ENCODE measurements around the gene ZBTB17. TPM values are rescaled to one million over a fixed set of nuclear protein-coding genes. Genes with fewer than 3 reads are reported as not detected.
"Not testable (repeated sequence)": the region's sequence is repeated elsewhere in the genome, so short reads cannot be mapped to it uniquely, and the experiment has no call there.

Gene ZBTB17
- polyA plus RNA-seq, 12 donors: 17.9 to 32.1 (median 22.4) TPM; not detected in 1

GRCh38 chr1:15991427-15992186 lies 15.7 kb upstream of the ZBTB17 start:
- no peak for DNase-seq

GRCh38 chr1:15989776-15990175 lies 13.9 kb upstream of the ZBTB17 start:
- no peak for DNase-seq

DNA sequence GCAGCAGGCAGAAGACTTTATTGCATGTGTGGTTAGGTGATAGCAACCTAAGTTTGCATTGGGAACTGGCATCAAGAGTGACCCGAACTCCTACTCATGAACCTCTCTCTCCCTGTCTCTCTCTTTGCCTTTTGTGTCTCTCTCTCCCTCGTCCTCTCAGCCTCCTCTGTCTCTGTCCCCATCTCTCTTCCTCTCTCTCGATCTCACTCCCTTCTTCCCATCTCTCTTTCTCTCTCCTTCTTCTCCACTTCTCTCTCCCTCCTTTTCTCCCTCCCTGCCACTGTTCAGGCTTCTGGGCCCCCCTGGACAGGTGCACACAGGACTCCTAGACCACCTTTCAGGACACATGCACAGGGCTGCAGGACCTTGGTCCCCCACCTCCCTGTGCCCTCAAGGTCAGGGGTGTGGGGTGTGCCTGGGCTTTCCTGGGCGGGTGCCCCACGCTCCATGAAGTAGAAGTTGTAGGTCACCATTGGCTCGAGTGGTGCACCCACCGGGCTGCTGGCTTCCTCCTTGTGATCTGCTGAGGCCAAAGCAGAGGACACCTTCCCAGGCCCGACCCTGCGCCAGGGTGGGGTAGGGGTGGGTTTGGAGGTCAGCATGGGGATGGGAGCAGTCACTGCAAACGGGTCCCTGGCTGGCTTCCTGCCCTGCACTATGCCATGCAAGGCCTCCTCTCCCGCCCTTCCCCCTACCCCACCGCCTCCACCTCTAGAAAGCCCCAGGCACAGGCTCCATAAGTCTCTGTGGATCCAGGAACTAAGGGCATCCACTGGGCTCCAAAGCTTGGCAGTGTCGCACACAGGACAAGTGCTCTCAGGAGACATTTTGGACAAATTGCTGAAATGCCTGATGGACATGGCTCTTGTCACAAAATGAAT lies 13.2 kb upstream of the ZBTB17 start:
- DNase-seq: no peak

DNA sequence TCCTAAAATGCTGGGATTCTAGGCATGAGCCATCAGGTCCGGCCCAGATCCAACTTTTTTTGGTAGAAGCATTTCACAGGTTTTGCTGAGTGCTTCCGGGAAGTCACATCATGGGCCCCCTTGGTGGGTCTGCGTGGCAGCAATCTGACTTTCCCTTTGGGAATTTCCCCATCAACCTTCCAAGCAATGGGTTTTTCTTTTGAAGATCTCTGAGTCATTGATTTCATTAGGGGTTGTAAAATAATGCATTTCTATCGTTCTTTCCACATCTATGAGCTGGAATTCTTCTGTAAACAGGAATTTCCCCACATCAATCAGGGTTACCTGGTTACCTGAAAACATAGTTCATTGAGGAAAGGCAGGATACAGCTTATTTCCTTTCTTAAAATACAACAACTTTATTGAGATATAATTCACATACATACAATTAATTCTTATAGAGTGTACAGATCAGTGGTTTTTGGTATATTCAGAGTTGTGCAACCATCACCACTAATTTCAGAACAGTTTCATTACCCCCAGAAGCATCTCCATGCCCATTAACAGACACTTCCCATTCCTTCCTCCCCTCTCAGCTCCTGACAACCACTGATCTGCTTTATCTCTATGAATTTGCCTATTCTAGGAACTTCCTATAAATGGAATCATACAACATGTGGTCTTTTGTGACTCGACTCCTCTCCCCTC lies 9.9 kb upstream of the ZBTB17 start:
- no peak for DNase-seq

DNA sequence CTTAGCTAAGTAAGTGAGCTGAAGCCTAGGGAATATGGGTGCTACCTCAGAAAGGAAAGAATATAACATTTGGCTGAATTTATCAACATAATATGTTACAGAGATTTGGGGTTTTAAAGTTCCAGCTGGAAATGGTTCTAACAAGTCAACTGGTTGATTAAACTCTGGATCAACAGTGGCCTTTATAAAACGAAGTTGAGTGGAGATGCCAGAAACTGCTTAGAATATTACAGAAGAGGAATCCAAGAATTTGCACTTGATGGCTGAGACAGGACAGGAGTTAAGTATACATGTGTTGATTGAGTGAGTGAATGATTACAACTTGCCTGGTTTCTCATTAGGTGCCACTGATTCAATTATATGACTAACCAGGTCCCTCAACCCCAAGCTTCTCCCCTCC lies 7.4 kb upstream of the ZBTB17 start:
- DNase-seq: no peak

DNA sequence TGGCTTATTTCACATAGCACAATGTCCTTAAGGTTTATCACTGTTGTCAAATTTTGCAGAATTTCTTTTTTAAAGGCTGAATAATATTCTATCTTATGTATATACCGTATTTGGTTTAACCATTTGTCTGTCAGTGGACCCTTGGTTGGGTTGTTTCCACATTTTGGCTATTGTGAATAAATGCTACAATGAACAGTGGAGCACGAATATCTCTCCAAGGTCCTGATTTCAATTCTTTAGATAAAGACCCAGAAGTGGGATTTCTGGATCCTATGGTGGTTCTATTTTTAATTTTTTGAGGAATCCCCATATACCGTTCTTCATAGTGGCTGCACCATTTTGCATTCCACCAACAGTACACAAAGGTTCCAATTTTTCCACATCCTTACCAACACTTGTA lies 5.8 kb upstream of the ZBTB17 start:
- no peak for DNase-seq

- DNase-seq: not testable (repeated sequence)
These were observed 2.0 kb upstream of the ZBTB17 start for GRCh38 chr1:15977947-15978346.

DNA sequence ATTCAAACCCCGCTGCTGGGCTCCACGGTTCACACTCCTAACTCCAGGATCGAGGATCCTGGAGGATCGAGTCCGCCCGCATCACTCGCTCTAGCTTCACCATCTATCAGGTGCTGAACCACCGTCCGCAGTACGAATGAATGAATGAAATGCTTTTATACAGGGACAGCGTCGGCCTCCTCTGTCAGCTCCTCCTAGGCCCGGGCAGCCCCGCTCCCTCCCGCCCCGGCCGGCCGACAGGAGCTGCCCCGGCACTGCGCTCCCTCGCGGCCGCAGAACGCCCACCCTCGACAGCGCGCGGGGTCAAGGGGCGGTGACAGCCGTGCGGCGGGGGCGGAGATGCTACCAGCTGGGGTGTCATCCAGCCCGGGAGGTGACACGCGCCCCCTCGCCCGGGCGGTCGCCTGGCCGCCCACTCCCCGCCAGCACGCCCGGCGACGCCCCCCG lies 520 bp downstream of the ZBTB17 start:
- no peak for DNase-seq

DNA sequence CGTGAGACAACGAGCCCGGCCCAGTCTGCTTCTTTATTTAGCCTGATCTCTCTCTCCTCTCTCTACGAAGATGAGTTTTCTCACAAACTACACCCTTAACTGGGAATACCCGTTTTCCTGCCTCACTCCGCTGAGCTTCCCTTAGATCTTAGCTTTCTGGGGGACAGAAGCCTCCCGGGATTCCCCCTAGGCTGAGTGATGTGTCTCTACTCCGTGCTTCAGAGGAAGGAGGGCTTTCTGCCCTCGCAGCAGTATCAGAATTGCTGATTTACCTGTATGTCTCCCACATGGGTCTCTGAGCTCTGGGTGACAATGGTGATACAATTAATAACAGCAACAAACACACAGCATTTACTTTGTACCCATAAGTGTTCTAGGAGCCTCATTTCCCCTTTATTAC lies 1.0 kb downstream of the ZBTB17 start:
- no peak for DNase-seq

GRCh38 chr1:15973772-15974171 lies 2.1 kb downstream of the ZBTB17 start:
- DNase-seq: no peak

DNA sequence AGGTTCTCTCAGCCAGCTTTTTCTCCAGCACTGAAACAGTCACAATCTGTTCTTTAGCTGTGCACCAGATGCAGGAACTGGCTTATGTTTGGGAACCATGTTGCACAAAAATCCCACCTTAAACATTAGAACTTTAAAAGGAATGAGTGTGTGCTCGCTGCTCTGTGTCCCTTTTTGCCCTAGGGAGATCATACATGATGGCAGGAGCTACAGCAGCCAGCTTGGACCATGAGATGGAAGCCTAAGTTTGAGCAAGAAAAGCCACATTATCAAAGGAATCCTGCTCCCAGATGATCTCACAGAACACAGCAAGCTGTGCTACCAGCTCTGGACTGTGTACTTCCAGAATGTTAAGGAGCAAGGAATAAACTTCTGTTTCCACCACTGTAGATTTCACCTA lies 3.5 kb downstream of the ZBTB17 start:
- no peak for DNase-seq

DNA sequence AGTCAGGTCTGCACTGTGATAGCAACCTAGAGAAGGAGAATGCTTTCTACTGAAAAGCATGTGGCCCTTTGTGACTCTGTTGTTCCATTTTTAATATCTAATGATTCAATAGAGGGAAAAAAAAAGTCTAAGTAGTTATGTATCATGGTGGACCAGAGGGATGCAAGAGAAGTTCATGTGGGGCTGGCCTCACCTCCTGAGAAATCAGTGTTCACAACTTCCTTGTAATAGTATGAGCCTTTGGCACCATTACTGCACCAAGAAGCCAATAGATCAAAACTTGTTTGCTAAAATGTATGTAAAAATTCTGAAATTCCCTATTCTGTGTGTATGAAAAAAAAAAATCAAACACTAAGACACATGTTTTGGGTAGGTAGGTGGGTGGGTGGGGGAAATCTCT lies 5.0 kb downstream of the ZBTB17 start:
- DNase-seq: no peak

DNA sequence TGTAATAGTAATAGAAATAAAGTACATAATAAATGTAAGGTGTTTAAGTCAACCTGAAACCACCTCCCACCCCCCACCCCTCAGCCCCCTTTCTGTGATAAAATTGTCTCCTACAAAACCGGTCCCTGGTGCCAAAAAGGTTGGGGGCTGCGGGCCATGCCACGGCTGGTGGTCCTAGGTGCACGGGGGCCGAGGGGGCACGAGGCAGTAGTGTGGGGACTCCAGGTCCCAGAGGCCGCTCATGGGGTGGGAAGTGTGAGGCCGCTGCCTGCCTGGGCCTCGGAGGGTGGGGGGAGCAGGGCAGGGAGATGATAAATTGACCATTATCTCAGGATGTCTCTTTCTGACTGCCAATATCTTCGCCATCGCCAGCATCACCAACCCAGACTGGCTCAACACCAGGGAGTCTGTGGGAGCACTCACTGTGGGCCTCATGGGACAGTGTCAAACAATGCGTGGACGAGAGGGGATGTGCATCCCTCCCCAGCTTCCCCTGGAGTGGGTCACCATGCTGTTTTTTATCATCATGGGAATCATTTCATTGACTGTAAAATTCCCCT lies 6.5 kb downstream of the ZBTB17 start:
- no peak for DNase-seq

DNA sequence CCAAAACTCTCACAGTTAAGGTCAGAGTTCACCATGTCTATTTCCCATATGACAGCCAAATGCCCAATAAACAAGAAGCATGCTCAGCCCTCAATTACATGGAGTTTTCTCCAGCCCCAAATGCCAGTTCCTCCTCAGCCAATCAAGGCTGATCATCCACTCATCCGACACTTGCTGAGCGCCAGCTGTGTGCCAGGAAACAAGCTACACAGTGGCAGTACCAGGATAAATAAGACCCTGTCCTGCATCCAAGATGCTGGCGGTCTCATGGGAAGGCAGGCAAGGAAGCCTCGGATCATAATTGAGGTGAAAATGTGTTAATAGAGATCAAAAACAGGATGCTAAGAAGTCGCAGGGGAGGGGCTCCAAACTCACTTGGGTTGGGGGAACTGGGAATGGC lies 7.7 kb downstream of the ZBTB17 start:
- DNase-seq: no peak

DNA sequence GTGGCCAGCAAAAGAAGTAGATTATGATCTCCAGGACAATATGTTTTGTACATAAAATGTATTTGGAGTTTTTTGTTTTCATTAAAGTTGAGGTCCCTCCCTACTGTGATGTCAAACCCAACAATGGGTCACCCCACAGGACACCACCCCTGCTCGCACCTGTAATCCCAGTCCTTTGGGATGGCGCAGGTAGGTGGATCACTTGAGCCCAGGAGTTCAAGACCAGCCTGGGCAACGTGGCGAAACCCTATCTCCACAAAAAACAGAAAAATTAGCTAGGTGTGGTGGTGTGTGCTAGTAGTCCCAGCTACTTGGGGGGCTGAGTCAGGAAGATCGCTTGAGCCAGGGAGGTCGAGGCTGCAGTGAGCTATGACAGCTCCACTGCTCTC lies 9.0 kb downstream of the ZBTB17 start:
- DNase-seq: no peak

DNA sequence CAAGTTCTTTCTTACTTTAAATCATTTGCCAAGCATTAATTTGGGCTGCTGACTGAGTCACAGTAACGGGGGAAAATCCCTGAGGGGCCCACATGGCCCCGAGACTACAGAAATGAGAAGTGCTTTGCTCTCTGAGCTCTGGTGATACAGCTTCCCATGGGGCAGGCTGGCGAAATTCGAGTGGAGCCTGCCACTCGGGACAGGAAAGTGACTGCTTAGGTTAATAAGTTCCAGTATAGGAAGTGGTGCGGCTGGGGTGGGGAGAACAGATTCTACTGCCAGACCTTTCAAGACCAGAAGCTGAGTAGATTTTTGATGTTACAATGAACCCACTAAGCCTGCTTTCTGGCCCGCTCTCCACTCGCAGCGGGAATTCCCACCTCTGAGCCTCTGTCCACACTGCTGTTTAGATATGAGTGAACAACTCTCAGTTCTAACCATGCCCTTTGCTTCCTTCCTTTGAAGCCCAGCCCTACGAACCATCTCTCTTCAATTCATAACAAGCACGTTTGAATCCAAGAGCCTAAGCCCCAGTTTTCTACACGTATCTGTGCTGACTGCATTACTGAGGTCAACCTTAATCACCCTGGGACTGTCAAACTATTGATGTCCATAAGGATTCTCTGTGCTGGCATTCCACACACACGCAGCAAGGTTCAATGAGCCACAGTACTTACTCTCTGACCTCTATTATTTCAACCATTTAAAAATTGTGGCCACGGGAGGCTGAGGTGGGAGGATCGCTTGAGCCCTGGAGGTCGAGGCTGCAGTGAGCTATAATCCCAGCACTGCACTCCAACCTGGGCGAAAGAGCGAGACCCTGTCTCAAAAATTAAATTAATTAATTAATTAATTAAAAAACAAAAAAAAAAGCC lies 9.6 kb downstream of the ZBTB17 start:
- DNase-seq: no peak

DNA sequence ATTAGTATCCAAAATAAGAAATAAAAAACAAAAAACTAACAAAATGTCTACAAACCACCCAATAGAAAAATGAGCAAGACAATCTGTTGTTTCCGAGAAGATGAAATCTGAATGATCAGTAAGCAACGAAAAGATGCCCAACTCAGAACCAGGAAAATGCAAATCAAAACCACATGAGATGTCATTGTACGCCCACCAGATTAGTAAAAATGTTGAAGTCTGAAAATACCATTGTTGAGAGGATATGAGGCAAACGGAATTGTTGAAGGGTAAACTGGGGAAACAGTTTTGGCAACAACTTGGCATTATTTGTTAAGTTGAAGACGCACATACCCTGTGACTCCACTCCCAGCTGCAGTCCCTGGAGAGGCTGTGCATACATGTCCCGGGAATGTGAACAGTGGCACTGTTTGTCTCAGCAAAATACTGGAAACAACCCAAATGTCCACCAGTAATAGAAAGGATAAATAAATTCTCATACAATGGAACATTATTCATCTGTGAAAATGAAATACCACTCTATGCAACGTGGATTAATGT lies 10.6 kb downstream of the ZBTB17 start:
- DNase-seq: no peak

GRCh38 chr1:15963968-15964648 lies 11.8 kb downstream of the ZBTB17 start:
- DNase-seq: no peak

- DNase-seq: no peak
These were observed 12.4 kb downstream of the ZBTB17 start for GRCh38 chr1:15963363-15963967.
